ENCODE measurements around the gene TASP1. TPM values are rescaled to one million over a fixed set of nuclear protein-coding genes. Genes with fewer than 3 reads are reported as not detected.
A peak's percentile ranks its signal among the peaks of the same experiment; 100 is the strongest.
"Not testable (repeated sequence)": the region's sequence is repeated elsewhere in the genome, so short reads cannot be mapped to it uniquely, and the experiment has no call there.

TASP1 gene
- total and polyA plus RNA-seq, 7 experiments from 2014 or later, result 10.6 to 19.3 (median 13.3) TPM

DNA sequence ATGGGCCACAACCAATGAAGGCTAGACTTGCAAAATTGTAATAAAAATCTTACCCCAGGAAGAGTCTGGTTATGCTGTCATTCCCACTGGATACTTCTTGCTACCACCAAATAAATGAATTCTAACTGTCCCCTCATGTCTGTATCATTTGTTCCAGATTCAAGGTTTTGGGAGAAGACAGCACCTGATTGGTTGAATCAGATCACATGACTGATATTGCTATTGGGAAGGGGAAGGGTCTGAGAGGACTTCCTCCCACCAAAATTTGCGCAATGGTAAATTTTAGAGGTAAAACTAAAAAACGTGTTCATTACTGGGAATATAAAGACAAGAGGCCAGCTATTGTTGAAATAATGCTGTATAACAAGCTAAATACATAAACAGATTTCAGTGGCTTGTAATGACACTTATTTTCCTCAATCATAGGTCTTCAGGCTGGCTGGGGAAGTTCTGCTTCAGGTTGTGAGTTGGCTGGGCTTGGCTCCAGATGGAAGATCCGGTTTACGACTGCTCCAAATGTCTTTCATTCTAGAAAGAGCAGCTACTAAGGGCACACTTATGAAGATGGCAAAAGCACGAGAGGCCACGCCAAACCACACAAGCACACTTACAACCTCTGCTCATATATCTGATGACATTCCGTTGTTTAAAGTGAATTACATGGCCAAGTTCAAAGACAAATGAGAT is 27.1 kb upstream of the TASP1 start:
- ChIA-PET CTCF (no interaction called here), POLR2A (no interaction called here)
- Histone ChIP-seq H3K9me3 (ENCODE audit: control insufficient read depth in 2 of 3, low read length in 3 of 3) (no peaks in the 10 kb centered on the region), H3K27me3 (ENCODE audit: control insufficient read depth in 2 of 2, insufficient read depth in 2 of 2, low read length in 2 of 2) (no peaks in the 10 kb centered on the region), H3K27ac (ENCODE audit: low read depth, low read length) (no peak overlapping the region), H3K4me1 (ENCODE audit: control insufficient read depth in 2 of 2, insufficient read depth in 2 of 2, low read length in 2 of 2) (no peaks in the 10 kb centered on the region), H3K36me3 (ENCODE audit: control insufficient read depth in 2 of 3, insufficient read depth in 3 of 3, low read length in 3 of 3) (no peaks in the 10 kb centered on the region), H3K4me3 (ENCODE audit: low read length) (no peak overlapping the region)
- Mint-ChIP-seq H3K27me3 (peaks cover 2 to 32% (median 23%) of the 10 kb centered on the region in 5 donors), H3K27ac (no peak overlapping the region), H3K4me1 (no peaks in the 10 kb centered on the region), H3K36me3 (no peaks in the 10 kb centered on the region), H3K4me3 (no peak overlapping the region), H3K9me3 (peaks cover 0 to 4% (median 0%) of the 10 kb centered on the region in 11 donors)
- intact Hi-C loops (cut with micrococcal nuclease), result loop anchor here in 1 of 2 donors (10.0 kb wide), 1 partner anchor 61 kb away; no protein-coding TSS in a partner anchor
- ATAC-seq (no peak), DNase-seq (no peak)

DNA sequence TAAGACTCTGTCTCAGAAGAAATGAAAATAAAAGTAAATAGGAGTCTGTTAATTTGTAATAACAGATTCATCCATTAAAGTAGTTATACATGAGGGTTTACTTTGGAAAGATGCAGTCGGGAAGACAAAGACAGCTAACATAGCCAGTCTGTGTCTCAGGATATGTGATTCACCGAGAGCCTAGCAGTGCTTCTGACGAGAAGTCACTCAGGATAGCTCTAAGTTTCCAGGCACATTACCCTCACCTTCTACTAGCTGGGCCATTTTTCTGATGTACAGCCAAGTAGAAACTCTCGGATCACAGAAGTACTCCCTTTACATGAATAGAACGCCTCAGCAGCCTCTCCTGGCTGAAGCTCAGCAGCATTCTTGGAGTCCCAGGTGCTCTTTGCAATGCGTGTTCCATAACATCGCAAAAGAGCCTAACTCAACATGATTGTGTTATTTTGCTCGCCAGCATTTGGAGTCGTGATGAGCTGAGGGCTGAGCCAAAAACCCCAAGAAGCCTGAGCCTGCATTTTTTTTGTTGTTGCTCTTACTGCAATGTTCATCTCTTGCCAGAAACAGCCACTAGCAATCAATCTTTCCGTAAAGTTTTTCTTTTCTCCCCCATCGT is 22.4 kb upstream of the TASP1 start:
- DNase-seq, result no peak
- Mint-ChIP-seq H3K27me3 (peaks cover 0 to 39% (median 28%) of the 10 kb centered on the region in 5 donors), H3K27ac (no peak overlapping the region), H3K9me3 (no peaks in the 10 kb centered on the region), H3K4me3 (no peak overlapping the region), H3K36me3 (no peaks in the 10 kb centered on the region), H3K4me1 (no peaks in the 10 kb centered on the region)
- Histone ChIP-seq H3K27ac (ENCODE audit: low read depth, low read length) (no peak overlapping the region), H3K9me3 (ENCODE audit: control insufficient read depth in 2 of 3, low read length in 3 of 3) (no peaks in the 10 kb centered on the region), H3K4me1 (ENCODE audit: control insufficient read depth in 2 of 2, insufficient read depth in 2 of 2, low read length in 2 of 2) (no peaks in the 10 kb centered on the region), H3K4me3 (ENCODE audit: low read length) (no peak overlapping the region), H3K27me3 (ENCODE audit: control insufficient read depth in 2 of 2, insufficient read depth in 2 of 2, low read length in 2 of 2) (no peaks in the 10 kb centered on the region), H3K36me3 (ENCODE audit: control insufficient read depth in 2 of 3, insufficient read depth in 3 of 3, low read length in 3 of 3) (no peaks in the 10 kb centered on the region)
- POLR2A ChIA-PET, result no interaction called here
- intact Hi-C loops (cut with micrococcal nuclease), result loop anchor here in 1 of 2 donors (10.0 kb wide), 1 partner anchor 56 kb away; no protein-coding TSS in a partner anchor
- CTCF ChIA-PET, result no interaction called here
- ATAC-seq, result no peak

- ChIA-PET POLR2A (no interaction called here), CTCF (no interaction called here)
- no peak for DNase-seq
- peak; percentile 26 for ATAC-seq
- Mint-ChIP-seq H3K27ac (no peak overlapping the region), H3K36me3 (no peaks in the 10 kb centered on the region), H3K9me3 (no peaks in the 10 kb centered on the region), H3K4me1 (no peaks in the 10 kb centered on the region), H3K27me3 (peaks cover 0 to 28% (median 20%) of the 10 kb centered on the region in 5 donors), H3K4me3 (no peak overlapping the region)
- H3K4me3 ChIP-seq (ENCODE audit: low read length), result no peak overlapping the region
- H3K27ac ChIP-seq (ENCODE audit: low read depth, low read length), result no peak overlapping the region
- H3K4me1 ChIP-seq (ENCODE audit: control insufficient read depth in 2 of 2, insufficient read depth in 2 of 2, low read length in 2 of 2), result no peaks in the 10 kb centered on the region
- intact Hi-C loops (cut with micrococcal nuclease), result no loop called here
- no peaks in the 10 kb centered on the region for H3K27me3 ChIP-seq (ENCODE audit: control insufficient read depth in 2 of 2, insufficient read depth in 2 of 2, low read length in 2 of 2)
- no peaks in the 10 kb centered on the region for H3K9me3 ChIP-seq (ENCODE audit: control insufficient read depth in 2 of 3, low read length in 3 of 3)
- H3K36me3 ChIP-seq (ENCODE audit: control insufficient read depth in 2 of 3, insufficient read depth in 3 of 3, low read length in 3 of 3), result no peaks in the 10 kb centered on the region
Observed at GRCh38 chr20:13659288-13659687, 20.6 kb upstream of the TASP1 start.

DNA sequence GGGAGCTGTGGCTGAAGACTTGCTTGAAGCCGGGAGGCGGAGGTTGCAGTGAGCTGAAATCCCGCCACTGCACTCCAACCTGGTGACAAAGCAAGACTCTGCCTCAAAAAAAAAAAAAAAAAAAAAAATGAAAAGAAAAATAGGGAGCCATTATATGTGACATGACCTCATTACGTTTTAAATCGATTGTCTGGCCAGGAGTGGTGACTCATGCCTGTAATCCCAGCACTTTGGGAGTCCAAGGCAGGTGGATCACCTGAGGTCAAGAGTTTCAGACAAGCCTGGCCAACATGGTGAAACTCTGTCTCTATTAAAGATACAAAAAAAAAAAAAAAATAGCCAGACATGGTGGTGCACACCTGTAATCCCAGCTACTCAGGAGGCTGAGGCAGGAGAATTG is 19.3 kb upstream of the TASP1 start:
- intact Hi-C loops (cut with micrococcal nuclease); H3K9me3 ChIP-seq (ENCODE audit: control insufficient read depth in 2 of 3, low read length in 3 of 3); H3K36me3 ChIP-seq (ENCODE audit: control insufficient read depth in 2 of 3, insufficient read depth in 3 of 3, low read length in 3 of 3); H3K36me3 Mint-ChIP-seq; POLR2A ChIA-PET; H3K27me3 ChIP-seq (ENCODE audit: control insufficient read depth in 2 of 2, insufficient read depth in 2 of 2, low read length in 2 of 2); CTCF ChIA-PET; H3K27ac ChIP-seq (ENCODE audit: low read depth, low read length); H3K4me3 ChIP-seq (ENCODE audit: low read length); ATAC-seq; H3K4me1 Mint-ChIP-seq; H3K4me1 ChIP-seq (ENCODE audit: control insufficient read depth in 2 of 2, insufficient read depth in 2 of 2, low read length in 2 of 2); H3K4me3 Mint-ChIP-seq; H3K27ac Mint-ChIP-seq; DNase-seq; H3K9me3 Mint-ChIP-seq: not testable (repeated sequence)
- H3K27me3 Mint-ChIP-seq, result peaks cover 0 to 22% (median 16%) of the 10 kb centered on the region in 5 donors

DNA sequence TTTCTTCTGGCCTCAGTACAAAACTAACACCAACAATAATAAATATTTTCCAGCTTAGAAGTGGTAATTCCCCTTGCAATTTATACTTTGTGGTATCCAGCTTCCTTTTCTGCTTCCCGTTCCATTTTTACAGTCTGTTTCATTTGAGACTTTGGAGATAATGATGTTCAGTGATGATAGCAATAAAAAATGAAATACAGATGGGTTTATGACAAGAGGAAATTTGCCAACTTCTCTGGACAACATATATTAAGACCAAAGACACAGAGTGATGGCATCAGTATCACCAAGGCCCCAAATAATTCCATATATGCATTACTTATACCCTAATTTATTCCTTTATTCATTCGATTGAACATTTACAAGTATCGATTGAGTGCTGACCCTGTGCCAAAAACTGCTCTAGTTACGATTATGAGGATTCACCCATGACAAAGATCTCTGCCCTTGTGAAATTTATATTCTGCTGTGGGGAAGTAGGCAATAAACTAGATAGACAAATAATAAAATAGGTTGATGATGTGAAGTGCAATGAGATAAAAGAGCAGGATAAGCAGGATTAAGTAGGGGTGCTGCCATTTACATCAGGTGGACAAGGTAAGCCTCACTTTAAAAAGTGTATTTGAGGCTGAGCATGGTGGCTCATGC is 18.1 kb upstream of the TASP1 start:
- Mint-ChIP-seq H3K27me3 (peaks cover 0 to 22% (median 15%) of the 10 kb centered on the region in 5 donors), H3K9me3 (no peaks in the 10 kb centered on the region), H3K4me1 (no peaks in the 10 kb centered on the region), H3K4me3 (no peak overlapping the region), H3K27ac (no peak overlapping the region), H3K36me3 (no peaks in the 10 kb centered on the region)
- DNase-seq (no peak), ATAC-seq (no peak)
- no peak overlapping the region for H3K27ac ChIP-seq (ENCODE audit: low read depth, low read length)
- H3K4me3 ChIP-seq (ENCODE audit: low read length), result no peak overlapping the region
- ChIA-PET CTCF (no interaction called here), POLR2A (no interaction called here)
- no peaks in the 10 kb centered on the region for H3K4me1 ChIP-seq (ENCODE audit: control insufficient read depth in 2 of 2, insufficient read depth in 2 of 2, low read length in 2 of 2)
- H3K27me3 ChIP-seq (ENCODE audit: control insufficient read depth in 2 of 2, insufficient read depth in 2 of 2, low read length in 2 of 2), result no peaks in the 10 kb centered on the region
- H3K36me3 ChIP-seq (ENCODE audit: control insufficient read depth in 2 of 3, insufficient read depth in 3 of 3, low read length in 3 of 3), result no peaks in the 10 kb centered on the region
- intact Hi-C loops (cut with micrococcal nuclease), result no loop called here
- H3K9me3 ChIP-seq (ENCODE audit: control insufficient read depth in 2 of 3, low read length in 3 of 3), result no peaks in the 10 kb centered on the region

DNA sequence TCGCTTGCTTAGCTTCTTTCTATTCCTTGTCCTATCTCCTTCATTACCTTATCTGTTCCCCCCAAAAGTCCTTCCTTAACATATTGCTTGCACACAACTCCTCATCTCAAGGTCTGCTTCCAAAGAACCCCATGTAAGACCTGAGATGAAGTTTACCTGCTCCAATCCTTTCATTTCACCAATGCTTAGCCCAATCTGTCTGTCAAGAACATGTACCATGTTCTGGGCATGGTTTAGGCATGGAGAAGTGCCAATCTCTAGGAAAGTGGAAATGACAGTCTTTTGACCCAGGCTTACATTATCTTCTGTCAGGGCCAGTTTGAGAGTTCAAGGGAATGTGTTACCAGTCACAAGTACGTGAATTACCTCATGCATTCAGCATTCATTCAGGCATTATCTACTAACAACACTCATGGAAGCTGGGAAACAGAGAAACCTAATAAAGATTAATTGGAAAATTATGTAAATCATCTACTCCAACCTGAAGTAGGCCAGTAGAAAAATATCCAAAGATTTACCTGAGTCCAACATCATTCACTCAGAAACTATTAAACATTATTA is 15.8 kb upstream of the TASP1 start:
- CTCF ChIA-PET, result no interaction called here
- Mint-ChIP-seq H3K4me3 (no peak overlapping the region), H3K9me3 (peaks cover 0 to 1% (median 0%) of the 10 kb centered on the region in 11 donors), H3K36me3 (no peaks in the 10 kb centered on the region), H3K27me3 (peaks cover 0 to 30% (median 20%) of the 10 kb centered on the region in 5 donors), H3K4me1 (no peaks in the 10 kb centered on the region), H3K27ac (no peak overlapping the region)
- H3K27me3 ChIP-seq (ENCODE audit: control insufficient read depth in 2 of 2, insufficient read depth in 2 of 2, low read length in 2 of 2), result no peaks in the 10 kb centered on the region
- no peak for ATAC-seq
- H3K4me1 ChIP-seq (ENCODE audit: control insufficient read depth in 2 of 2, insufficient read depth in 2 of 2, low read length in 2 of 2), result no peaks in the 10 kb centered on the region
- no peak overlapping the region for H3K27ac ChIP-seq (ENCODE audit: low read depth, low read length)
- no peaks in the 10 kb centered on the region for H3K36me3 ChIP-seq (ENCODE audit: control insufficient read depth in 2 of 3, insufficient read depth in 3 of 3, low read length in 3 of 3)
- no peaks in the 10 kb centered on the region for H3K9me3 ChIP-seq (ENCODE audit: control insufficient read depth in 2 of 3, low read length in 3 of 3)
- DNase-seq, result no peak
- intact Hi-C loops (cut with micrococcal nuclease), result no loop called here
- no peak overlapping the region for H3K4me3 ChIP-seq (ENCODE audit: low read length)
- POLR2A ChIA-PET, result interaction anchor here (1.2 kb wide), 1 partner anchor 15 kb away, joined by 3 read pairs; no protein-coding TSS in a partner anchor
